Measurements from ENCODE around the gene LETMD1. TPM values are rescaled to one million over a fixed set of nuclear protein-coding genes. Genes with fewer than 3 reads are reported as not detected.
"Not testable (repeated sequence)": the region's sequence is repeated elsewhere in the genome, so short reads cannot be mapped to it uniquely, and the experiment has no call there.

Gene LETMD1
- total RNA-seq, 6 experiments from 2014 or later = 22.1 to 35.6 (median 30.4) TPM

DNA sequence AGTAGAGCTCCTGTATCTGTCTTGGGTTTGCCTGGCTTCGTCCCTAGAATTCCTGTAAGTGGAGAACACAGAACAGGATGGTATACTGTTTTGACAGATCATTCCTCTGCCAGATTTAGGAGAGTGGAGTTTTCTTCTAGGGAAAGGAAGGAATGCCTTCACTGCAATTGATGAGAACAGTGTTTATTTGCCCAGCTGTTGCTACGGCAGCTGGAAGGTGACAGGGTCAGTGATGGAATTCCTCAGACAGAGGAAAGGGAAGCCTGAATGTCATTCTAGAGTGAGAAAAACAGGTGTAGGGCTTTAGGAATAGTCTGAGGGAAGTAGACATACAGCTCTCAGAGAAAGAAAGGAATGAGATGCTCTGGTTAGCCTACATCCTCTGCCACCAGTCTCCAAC is 23.5 kb downstream of the LETMD1 start:
- DNase-seq = no peak
- Histone ChIP-seq H3K27me3 (no peaks in the 10 kb centered on the region), H3K4me3 (no peak overlapping the region), H3K4me1 (peaks cover 0 to 8% (median 2%) of the 10 kb centered on the region in 4 donors), H3K9me3 (no peaks in the 10 kb centered on the region), H3K27ac (no peak overlapping the region), H3K36me3 (peaks cover 0 to 41% (median 4%) of the 10 kb centered on the region in 4 donors)
- no peak for ATAC-seq
- intact Hi-C loops (cut with DNase I) = no loop called here
- no peak for TF ChIP-seq POLR2A (IDR thresholded peaks at IDR 0.05)
- TF ChIP-seq, protein P1, sequence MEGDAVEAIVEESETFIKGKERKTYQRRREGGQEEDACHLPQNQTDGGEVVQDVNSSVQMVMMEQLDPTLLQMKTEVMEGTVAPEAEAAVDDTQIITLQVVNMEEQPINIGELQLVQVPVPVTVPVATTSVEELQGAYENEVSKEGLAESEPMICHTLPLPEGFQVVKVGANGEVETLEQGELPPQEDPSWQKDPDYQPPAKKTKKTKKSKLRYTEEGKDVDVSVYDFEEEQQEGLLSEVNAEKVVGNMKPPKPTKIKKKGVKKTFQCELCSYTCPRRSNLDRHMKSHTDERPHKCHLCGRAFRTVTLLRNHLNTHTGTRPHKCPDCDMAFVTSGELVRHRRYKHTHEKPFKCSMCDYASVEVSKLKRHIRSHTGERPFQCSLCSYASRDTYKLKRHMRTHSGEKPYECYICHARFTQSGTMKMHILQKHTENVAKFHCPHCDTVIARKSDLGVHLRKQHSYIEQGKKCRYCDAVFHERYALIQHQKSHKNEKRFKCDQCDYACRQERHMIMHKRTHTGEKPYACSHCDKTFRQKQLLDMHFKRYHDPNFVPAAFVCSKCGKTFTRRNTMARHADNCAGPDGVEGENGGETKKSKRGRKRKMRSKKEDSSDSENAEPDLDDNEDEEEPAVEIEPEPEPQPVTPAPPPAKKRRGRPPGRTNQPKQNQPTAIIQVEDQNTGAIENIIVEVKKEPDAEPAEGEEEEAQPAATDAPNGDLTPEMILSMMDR (IDR thresholded peaks at IDR 0.05) = no peak
- 96% methylated on average over 2 of the region's 2 CpGs for WGBS (ENCODE audit: insufficient coverage, low coverage, low lambda C conversion rate, missing lambda C conversion rate)

DNA sequence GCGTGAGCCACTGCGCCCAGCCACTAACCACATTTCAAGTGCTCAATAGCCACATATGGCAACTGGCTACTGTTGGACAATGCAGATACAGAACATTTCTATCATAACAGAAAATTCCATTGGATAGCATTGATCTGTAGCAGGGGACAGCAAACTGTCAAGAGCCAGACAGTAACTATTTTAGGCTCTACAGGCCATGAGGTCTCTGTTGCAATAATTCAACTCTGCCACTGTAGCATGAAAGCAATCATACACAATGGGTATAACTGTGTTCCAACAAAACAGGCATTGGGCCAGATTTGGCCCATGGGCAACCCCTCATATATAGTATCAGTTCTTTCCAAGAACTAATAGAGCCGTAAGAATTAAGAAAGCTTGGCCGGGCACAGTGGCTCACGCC is 27.3 kb downstream of the LETMD1 start:
- Histone ChIP-seq H3K27ac (no peak overlapping the region), H3K4me3 (no peak overlapping the region), H3K4me1 (peaks cover 0 to under 1% (median 0%) of the 10 kb centered on the region in 4 donors), H3K27me3 (no peaks in the 10 kb centered on the region), H3K36me3 (peaks cover 0 to 22% (median 4%) of the 10 kb centered on the region in 4 donors), H3K9me3 (no peaks in the 10 kb centered on the region)
- intact Hi-C loops (cut with DNase I) = no loop called here
- no peak for ATAC-seq
- WGBS (ENCODE audit: insufficient coverage, low coverage, low lambda C conversion rate, missing lambda C conversion rate) = 96% methylated on average over 4 of the region's 5 CpGs
- no peak for TF ChIP-seq POLR2A (IDR thresholded peaks at IDR 0.05)
- TF ChIP-seq, protein P1 (IDR thresholded peaks at IDR 0.05) = no peak
- DNase-seq = no peak

DNA sequence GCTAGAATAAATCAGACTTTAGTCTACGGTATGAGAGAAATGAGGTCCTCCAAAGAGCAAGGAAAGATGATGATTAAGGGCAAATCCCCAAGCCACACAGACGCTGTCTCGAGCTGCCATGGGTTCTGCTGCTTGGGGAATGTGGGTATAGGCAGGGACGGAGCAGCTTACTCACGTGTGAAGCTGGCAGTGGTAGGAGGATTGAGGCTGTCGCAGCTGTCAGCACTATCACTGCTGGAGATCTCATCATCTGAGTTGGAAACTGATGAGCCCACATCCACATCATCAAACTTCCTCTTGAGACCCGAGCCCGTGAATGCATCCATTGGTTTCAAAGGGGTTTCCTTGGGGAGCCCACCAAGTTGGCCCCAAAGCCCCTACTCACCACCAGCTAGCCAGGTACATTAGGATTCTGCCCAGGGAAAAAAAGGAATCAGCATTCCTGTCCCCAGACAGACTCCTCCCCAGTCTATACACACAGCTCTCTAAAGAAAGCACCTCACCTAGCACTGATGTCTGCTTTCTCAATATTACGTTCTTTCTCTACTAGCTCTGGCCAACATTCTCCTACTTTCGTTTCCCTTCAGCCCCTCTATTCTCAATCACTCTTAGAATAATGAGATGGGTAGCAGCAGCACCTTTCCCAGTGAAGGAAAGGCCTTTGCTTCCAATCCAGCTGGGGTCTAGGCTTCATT is 28.3 kb downstream of the LETMD1 start:
- Histone ChIP-seq H3K27me3 (no peaks in the 10 kb centered on the region), H3K36me3 (peaks cover 0 to 18% (median 4%) of the 10 kb centered on the region in 4 donors), H3K4me1 (no peaks in the 10 kb centered on the region), H3K27ac (no peak overlapping the region), H3K9me3 (no peaks in the 10 kb centered on the region), H3K4me3 (no peak overlapping the region)
- TF ChIP-seq, protein P1 (IDR thresholded peaks at IDR 0.05) = no peak
- no peak for TF ChIP-seq POLR2A (IDR thresholded peaks at IDR 0.05)
- intact Hi-C loops (cut with DNase I) = no loop called here
- no peak for DNase-seq
- ATAC-seq = no peak
- 86% methylated on average over 6 of the region's 10 CpGs for WGBS (ENCODE audit: insufficient coverage, low coverage, low lambda C conversion rate, missing lambda C conversion rate)

DNA sequence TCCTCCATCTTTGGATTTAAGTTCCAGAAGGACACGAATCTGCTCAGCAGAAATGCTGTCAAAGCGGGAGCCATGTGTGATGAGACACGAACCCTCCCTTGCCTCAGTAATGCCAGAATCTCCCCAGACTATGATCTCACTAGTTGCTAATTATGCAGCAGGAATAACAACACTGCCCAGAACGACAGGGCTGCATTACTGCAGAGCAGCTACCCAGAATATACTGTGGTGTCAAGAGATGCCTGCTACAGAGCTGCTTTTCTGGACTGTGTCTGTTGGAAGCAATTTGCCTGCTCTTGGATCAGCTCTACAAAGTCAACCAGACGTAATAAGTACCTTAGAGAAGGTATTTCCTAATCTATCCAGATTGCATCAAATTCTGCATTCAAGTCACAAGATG is 29.8 kb downstream of the LETMD1 start:
- intact Hi-C loops (cut with DNase I) = no loop called here
- H3K4me3 ChIP-seq = no peak overlapping the region
- H3K9me3 ChIP-seq = no peaks in the 10 kb centered on the region
- TF ChIP-seq, protein P1 (IDR thresholded peaks at IDR 0.05) = no peak
- TF ChIP-seq POLR2A (IDR thresholded peaks at IDR 0.05) = no peak
- DNase-seq = no peak
- WGBS (ENCODE audit: insufficient coverage, low coverage, low lambda C conversion rate, missing lambda C conversion rate) = 69% methylated on average over 4 of the region's 5 CpGs
- no peaks in the 10 kb centered on the region for H3K4me1 ChIP-seq
- no peak overlapping the region for H3K27ac ChIP-seq
- no peaks in the 10 kb centered on the region for H3K27me3 ChIP-seq
- peaks cover 0 to 11% (median 4%) of the 10 kb centered on the region in 4 donors for H3K36me3 ChIP-seq
- ATAC-seq = no peak

DNA sequence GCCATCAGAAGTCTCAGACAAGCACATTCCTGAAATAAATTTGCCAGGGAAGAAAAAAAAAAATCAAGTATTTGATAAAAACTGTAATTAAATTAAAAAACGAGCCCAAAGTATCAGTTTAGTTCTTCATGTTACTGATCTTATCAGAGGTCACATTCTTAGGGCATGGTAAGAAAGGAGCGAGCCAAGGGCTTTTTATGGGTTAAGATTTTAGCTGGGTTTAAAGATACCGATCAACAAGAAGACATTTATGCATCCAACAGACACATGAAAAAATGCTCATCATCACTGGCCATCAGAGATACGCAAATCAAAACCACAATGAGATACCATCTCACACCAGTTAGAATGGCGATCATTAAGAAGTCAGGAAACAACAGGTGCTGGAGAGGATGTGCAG is 30.2 kb downstream of the LETMD1 start:
- intact Hi-C loops (cut with DNase I); H3K4me3 ChIP-seq; H3K9me3 ChIP-seq; H3K4me1 ChIP-seq; H3K27ac ChIP-seq; H3K27me3 ChIP-seq; H3K36me3 ChIP-seq; ATAC-seq; DNase-seq: not testable (repeated sequence)
- 86% methylated on average over 5 of the region's 5 CpGs for whole genome bisulfite sequencing (ENCODE audit: insufficient coverage, low coverage, low lambda C conversion rate, missing lambda C conversion rate)

DNA sequence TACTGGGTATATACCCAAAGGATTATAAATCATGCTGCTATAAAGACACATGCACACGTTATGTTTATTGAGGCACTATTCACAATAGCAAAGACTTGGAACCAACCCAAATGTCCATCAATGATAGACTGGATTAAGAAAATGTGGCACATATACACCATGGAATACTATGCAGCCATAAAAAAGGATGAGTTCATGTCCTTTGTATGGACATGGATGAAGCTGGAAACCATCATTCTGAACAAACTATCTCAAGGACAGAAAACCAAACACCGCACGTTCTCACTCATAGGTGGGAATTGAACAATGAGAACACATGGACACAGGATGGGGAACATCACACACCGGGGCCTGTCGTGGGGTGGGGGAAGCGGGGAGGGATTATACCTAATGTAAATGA is 30.7 kb downstream of the LETMD1 start:
- H3K9me3 ChIP-seq; H3K4me1 ChIP-seq; H3K27me3 ChIP-seq; ATAC-seq; intact Hi-C loops (cut with DNase I); H3K27ac ChIP-seq; H3K36me3 ChIP-seq; H3K4me3 ChIP-seq; DNase-seq: not testable (repeated sequence)
- WGBS (ENCODE audit: insufficient coverage, low coverage, low lambda C conversion rate, missing lambda C conversion rate) = 98% methylated on average over 6 of the region's 6 CpGs

Measured in right lobe of liver (tissue), 6 donors.